ENCODE measurements around the gene LARP4B. TPM values are rescaled to one million over a fixed set of nuclear protein-coding genes. Genes with fewer than 3 reads are reported as not detected.
A peak's percentile ranks its signal among the peaks of the same experiment; 100 is the strongest.

Gene LARP4B
- total and polyA plus RNA-seq, 8 donors: 11.8 to 269 (median 54.3) TPM

GRCh38 chr10:809671-810350, 121.7 kb downstream of the LARP4B start:
- no peaks in the 10 kb centered on the region for H3K9me3 ChIP-seq
- H3K36me3 ChIP-seq: peaks cover 48 to 99% (median 99%) of the 10 kb centered on the region in 4 donors
- H3K4me3 ChIP-seq: no peak overlapping the region
- intact Hi-C loops (cut with DNase I; ENCODE audit: low total_unique reads): no loop called here
- peaks cover 0 to 4% (median 2%) of the 10 kb centered on the region in 4 donors for H3K4me1 ChIP-seq
- WGBS, 5 donors: 93 to 97% (median 94%) methylated on average over 29 of the region's 29 CpGs
- H3K27ac ChIP-seq: no peak overlapping the region
- TF ChIP-seq POLR2A (IDR thresholded peaks at IDR 0.05) (no peak), CTCF (IDR thresholded peaks at IDR 0.05) (no peak), EP300 (IDR thresholded peaks at IDR 0.05) (no peak), POLR2AphosphoS5 (IDR thresholded peaks at IDR 0.05) (no peak)
- no peaks in the 10 kb centered on the region for H3K27me3 ChIP-seq
- DNase-seq: peak in 1 of 2 donors; percentile 2

GRCh38 chr10:807958-808353, 123.5 kb downstream of the LARP4B start:
- H3K4me3 ChIP-seq: no peak overlapping the region
- H3K4me1 ChIP-seq: peaks cover 0 to 11% (median 9%) of the 10 kb centered on the region in 4 donors
- WGBS, 5 donors: 87 to 92% (median 91%) methylated on average over 9 of the region's 9 CpGs
- H3K36me3 ChIP-seq: peaks cover 30 to 81% (median 80%) of the 10 kb centered on the region in 4 donors
- H3K9me3 ChIP-seq: no peaks in the 10 kb centered on the region
- H3K27ac ChIP-seq: no peak overlapping the region
- no peaks in the 10 kb centered on the region for H3K27me3 ChIP-seq
- TF ChIP-seq CTCF (IDR thresholded peaks at IDR 0.05): no peak
- TF ChIP-seq EP300 (IDR thresholded peaks at IDR 0.05): no peak
- no peak for TF ChIP-seq POLR2A (IDR thresholded peaks at IDR 0.05)
- TF ChIP-seq POLR2AphosphoS5 (IDR thresholded peaks at IDR 0.05): no peak
- intact Hi-C loops (cut with DNase I; ENCODE audit: low total_unique reads): no loop called here
- DNase-seq: no peak

- intact Hi-C loops (cut with DNase I; ENCODE audit: low total_unique reads): no loop called here
- no peaks in the 10 kb centered on the region for H3K27me3 ChIP-seq
- H3K4me1 ChIP-seq: peaks cover 0 to 11% (median 9%) of the 10 kb centered on the region in 4 donors
- TF ChIP-seq CTCF (IDR thresholded peaks at IDR 0.05): no peak
- no peak overlapping the region for H3K27ac ChIP-seq
- 90 to 95% (median 93%) methylated on average over 20 to 30 of the region's 30 CpGs for WGBS, 5 donors
- H3K4me3 ChIP-seq: no peak overlapping the region
- peaks cover 24 to 75% (median 74%) of the 10 kb centered on the region in 4 donors for H3K36me3 ChIP-seq
- DNase-seq: peak in 1 of 2 donors; percentile 2
- no peaks in the 10 kb centered on the region for H3K9me3 ChIP-seq
Observed at GRCh38 chr10:807163-807957, 124.1 kb downstream of the LARP4B start.

GRCh38 chr10:806451-807162, 124.9 kb downstream of the LARP4B start:
- Histone ChIP-seq H3K36me3 (peaks cover 17 to 67% (median 67%) of the 10 kb centered on the region in 4 donors), H3K9me3 (no peaks in the 10 kb centered on the region), H3K4me1 (peaks cover 0 to 11% (median 9%) of the 10 kb centered on the region in 4 donors), H3K4me3 (no peak overlapping the region), H3K27ac (no peak overlapping the region), H3K27me3 (no peaks in the 10 kb centered on the region)
- 78 to 88% (median 82%) methylated on average over 20 of the region's 20 CpGs for WGBS, 5 donors
- TF ChIP-seq POLR2A (IDR thresholded peaks at IDR 0.05) (no peak), CTCF (IDR thresholded peaks at IDR 0.05) (no peak), POLR2AphosphoS5 (IDR thresholded peaks at IDR 0.05) (no peak), EP300 (IDR thresholded peaks at IDR 0.05) (no peak)
- intact Hi-C loops (cut with DNase I; ENCODE audit: low total_unique reads): no loop called here
- DNase-seq: peak in 1 of 2 donors; percentile 6

Measured in stomach (tissue), 9 donors.